ENCODE results near the gene MXRA5.
A peak's percentile ranks its signal among the peaks of the same experiment; 100 is the strongest.

The MXRA5 gene, protein sequence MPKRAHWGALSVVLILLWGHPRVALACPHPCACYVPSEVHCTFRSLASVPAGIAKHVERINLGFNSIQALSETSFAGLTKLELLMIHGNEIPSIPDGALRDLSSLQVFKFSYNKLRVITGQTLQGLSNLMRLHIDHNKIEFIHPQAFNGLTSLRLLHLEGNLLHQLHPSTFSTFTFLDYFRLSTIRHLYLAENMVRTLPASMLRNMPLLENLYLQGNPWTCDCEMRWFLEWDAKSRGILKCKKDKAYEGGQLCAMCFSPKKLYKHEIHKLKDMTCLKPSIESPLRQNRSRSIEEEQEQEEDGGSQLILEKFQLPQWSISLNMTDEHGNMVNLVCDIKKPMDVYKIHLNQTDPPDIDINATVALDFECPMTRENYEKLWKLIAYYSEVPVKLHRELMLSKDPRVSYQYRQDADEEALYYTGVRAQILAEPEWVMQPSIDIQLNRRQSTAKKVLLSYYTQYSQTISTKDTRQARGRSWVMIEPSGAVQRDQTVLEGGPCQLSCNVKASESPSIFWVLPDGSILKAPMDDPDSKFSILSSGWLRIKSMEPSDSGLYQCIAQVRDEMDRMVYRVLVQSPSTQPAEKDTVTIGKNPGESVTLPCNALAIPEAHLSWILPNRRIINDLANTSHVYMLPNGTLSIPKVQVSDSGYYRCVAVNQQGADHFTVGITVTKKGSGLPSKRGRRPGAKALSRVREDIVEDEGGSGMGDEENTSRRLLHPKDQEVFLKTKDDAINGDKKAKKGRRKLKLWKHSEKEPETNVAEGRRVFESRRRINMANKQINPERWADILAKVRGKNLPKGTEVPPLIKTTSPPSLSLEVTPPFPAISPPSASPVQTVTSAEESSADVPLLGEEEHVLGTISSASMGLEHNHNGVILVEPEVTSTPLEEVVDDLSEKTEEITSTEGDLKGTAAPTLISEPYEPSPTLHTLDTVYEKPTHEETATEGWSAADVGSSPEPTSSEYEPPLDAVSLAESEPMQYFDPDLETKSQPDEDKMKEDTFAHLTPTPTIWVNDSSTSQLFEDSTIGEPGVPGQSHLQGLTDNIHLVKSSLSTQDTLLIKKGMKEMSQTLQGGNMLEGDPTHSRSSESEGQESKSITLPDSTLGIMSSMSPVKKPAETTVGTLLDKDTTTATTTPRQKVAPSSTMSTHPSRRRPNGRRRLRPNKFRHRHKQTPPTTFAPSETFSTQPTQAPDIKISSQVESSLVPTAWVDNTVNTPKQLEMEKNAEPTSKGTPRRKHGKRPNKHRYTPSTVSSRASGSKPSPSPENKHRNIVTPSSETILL (N-terminal part only)

DNA sequence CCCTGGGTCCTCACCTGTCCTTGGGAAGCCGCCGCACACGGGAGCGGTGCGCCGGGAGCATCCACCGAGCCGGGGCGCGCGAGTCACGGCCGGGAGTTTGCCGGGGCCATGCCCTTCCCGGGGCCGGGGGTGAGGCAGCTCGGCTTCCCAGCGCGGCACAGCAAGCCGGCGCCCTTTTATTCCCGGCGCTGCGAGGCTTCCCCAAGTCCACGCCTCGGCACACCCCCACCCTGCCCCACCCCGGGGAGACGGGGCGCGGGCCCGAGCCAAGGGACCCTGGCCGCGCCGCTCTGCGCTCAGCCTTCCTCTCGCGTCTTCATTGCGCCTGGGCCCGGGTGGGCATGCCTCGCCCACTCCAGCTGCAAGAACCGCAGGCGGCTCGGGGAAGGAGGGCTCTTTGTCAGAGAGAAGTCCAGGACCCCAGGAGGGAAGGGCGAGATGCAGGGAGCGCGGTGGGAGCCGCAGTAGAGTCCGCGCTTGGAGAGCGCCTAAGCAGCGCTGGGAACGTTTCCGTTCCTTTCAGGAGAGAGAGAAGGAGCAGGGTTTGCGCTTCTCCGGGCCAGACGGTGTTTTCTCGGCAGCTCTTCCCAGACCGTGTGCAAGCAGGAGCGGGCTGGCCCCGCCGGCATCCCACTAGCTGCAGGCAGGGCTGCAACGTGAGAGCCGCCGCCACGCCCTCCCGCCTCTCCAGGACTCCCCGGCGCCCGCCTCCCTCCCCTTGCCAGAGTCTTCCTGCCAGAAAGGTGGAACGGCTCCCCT is at the start of gene MXRA5:
Gene MXRA5 (minus strand): TSS at position 152 of the 759 bp plus-strand sequence. CDS start 2,819 bp downstream, outside the sequence.
- TF ChIP-seq, protein P1, sequence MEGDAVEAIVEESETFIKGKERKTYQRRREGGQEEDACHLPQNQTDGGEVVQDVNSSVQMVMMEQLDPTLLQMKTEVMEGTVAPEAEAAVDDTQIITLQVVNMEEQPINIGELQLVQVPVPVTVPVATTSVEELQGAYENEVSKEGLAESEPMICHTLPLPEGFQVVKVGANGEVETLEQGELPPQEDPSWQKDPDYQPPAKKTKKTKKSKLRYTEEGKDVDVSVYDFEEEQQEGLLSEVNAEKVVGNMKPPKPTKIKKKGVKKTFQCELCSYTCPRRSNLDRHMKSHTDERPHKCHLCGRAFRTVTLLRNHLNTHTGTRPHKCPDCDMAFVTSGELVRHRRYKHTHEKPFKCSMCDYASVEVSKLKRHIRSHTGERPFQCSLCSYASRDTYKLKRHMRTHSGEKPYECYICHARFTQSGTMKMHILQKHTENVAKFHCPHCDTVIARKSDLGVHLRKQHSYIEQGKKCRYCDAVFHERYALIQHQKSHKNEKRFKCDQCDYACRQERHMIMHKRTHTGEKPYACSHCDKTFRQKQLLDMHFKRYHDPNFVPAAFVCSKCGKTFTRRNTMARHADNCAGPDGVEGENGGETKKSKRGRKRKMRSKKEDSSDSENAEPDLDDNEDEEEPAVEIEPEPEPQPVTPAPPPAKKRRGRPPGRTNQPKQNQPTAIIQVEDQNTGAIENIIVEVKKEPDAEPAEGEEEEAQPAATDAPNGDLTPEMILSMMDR (IDR thresholded peaks at IDR 0.05; ENCODE audit: insufficient read depth, low read length, missing control alignments): no peak
- peak within 1 kb of the TSS; percentile 57 for H3K4me3 ChIP-seq (ENCODE audit: low read depth, low read length)
- ChIA-PET POLR2A (interaction anchor here (0.7 kb wide), 1 partner anchor 141 kb away, joined by 3 read pairs; no protein-coding TSS in a partner anchor), CTCF (interaction anchor here (2.0 kb wide), 1 partner anchor 201 kb away, joined by 13 read pairs; no protein-coding TSS in a partner anchor)
- no peak for DNase-seq (ENCODE audit: low read depth, low spot score)

DNA sequence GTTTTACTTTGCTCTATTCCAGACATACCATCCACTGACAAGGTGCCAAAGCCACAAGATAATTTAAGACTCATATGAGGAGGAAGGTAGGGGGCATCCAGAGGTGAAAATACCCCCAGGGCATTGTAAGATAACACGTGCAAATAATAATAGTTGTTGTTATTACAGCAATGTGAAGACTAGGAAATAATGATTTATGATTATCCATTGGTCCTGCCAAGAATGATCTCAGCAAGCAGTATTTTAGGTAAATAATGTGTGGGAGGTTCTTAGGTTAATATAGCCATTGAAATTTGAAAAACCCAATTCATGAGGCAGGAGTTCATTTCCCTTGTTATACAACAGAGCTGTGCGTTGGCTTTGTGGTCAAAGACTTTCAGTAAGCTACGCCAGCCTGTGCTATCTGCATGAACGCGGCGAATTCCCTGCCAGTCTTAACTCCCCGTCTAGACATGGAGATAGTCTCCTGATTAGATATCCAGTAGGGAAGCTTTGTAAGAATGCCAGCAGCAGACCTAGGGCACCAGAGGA is 47.2 kb upstream of the MXRA5 start:
- peak; percentile 52 for DNase-seq (ENCODE audit: low read depth, low spot score)
- CTCF ChIA-PET: no interaction called here
- POLR2A ChIA-PET: interaction anchor here (0.8 kb wide), 1 partner anchor 141 kb away, joined by 4 read pairs; no protein-coding TSS in a partner anchor
- no peak overlapping the region for H3K4me3 ChIP-seq (ENCODE audit: low read depth, low read length)
- TF ChIP-seq, protein P1 (IDR thresholded peaks at IDR 0.05; ENCODE audit: insufficient read depth, low read length, missing control alignments): no peak

DNA sequence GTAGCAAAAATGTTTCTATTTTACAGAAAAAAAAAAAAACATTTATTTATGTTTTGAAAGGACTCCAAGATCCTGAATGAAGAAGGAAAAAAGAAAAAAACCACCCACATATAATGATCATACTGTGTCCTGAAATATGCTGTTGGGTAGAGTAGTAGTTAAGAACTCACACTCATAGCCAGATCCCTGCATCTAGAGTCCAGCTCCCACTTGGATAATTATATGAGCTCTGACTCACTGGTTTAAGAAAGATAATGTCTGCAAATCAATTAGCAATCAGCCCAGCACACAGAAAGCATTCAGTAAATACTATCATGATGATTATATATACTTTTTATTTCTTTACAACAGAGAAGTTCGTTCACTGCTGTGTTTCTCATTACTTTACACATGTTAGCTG is 46.7 kb upstream of the MXRA5 start:
- no peak overlapping the region for H3K4me3 ChIP-seq (ENCODE audit: low read depth, low read length)
- DNase-seq (ENCODE audit: low read depth, low spot score): no peak
- TF ChIP-seq, protein P1 (IDR thresholded peaks at IDR 0.05; ENCODE audit: insufficient read depth, low read length, missing control alignments): no peak
- ChIA-PET CTCF (no interaction called here), POLR2A (interaction anchor here (0.8 kb wide), 1 partner anchor 141 kb away, joined by 4 read pairs; no protein-coding TSS in a partner anchor)

DNA sequence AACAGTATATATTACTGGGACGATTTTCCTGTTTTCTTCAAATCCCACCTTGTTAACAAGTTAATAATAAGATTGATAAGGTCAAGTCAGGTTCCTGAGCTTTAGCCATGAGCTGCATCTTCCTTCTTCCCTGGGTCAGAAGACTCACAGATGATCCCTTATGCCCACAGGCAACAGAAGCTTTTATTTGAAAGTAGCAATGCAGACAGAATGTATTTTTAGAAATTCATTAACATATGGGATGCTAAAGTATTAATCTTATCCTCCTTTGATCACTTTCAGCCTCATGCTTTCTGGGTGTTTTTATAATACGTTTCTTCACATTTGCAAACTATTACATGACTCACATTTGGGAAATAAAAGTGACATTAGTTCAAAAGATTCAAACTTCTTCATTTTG is 42.0 kb upstream of the MXRA5 start:
- H3K4me3 ChIP-seq (ENCODE audit: low read depth, low read length): no peak overlapping the region
- ChIA-PET POLR2A (no interaction called here), CTCF (no interaction called here)
- TF ChIP-seq, protein P1 (IDR thresholded peaks at IDR 0.05; ENCODE audit: insufficient read depth, low read length, missing control alignments): no peak
- DNase-seq (ENCODE audit: low read depth, low spot score): no peak

DNA sequence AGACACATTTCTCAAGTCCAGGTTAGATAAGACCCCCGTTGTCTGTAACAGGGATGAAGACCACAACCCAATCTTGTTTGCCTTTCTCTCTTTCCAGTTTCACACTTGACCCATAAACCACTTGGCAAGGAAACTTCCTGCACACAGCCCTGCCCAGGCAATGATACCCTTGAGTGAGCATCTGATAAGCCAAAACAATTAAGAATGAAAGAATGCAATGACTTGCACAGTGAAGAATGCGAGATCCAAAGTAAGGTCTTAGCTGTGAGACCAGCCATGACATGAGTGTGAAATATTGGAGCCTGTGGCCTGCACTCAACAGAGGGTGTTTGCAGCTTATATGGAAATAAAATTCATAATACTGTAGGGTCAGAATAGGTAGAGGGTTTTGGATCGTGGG is 37.9 kb upstream of the MXRA5 start:
- TF ChIP-seq, protein P1 (IDR thresholded peaks at IDR 0.05; ENCODE audit: insufficient read depth, low read length, missing control alignments): no peak
- H3K4me3 ChIP-seq (ENCODE audit: low read depth, low read length): no peak overlapping the region
- POLR2A ChIA-PET: no interaction called here
- DNase-seq (ENCODE audit: low read depth, low spot score): no peak
- CTCF ChIA-PET: no interaction called here
